ENCODE data around the gene SALL4. TPM values are rescaled to one million over a fixed set of nuclear protein-coding genes. Genes with fewer than 3 reads are reported as not detected.

Gene SALL4
- total RNA-seq, 2 donors from 2014 or later: not detected

DNA sequence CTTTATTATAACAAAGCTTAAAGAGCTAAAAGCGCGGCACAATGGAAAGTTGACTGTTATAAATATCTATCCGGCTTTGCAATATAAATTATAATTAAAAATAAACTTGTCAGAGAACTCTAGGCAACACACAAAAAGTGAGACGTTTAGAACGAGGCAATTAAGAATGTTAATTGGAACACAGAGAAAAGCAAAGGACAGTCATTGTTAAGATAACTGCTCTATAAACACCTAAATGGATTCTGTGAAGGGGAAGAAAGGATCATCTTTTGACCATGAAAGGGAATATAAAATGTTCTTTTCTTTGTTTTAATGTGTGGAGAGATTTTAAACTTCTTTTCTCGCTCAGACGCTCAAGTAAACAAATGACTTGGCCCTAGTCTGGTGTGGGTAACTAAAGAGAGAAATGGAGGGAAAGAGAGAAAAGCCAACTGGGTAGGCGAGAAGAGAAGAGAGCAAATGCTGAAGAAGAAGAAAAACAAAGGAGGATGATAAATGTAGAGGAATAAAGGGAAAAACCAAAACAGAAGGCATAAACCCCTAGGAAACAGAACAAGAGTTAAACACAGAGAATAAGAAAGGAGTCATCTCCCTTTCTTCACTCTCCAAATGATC is 9.3 kb upstream of the SALL4 start:
- Histone ChIP-seq H3K4me3 (no peak overlapping the region), H3K9me3 (no peaks in the 10 kb centered on the region), H3K27ac (no peak overlapping the region), H3K27me3 (replicated peaks; ENCODE audit: insufficient read depth) (no peaks in the 10 kb centered on the region), H3K4me1 (ENCODE audit: control insufficient read depth in 1 of 2, low read depth in 2 of 2) (no peaks in the 10 kb centered on the region), H3K36me3 (no peaks in the 10 kb centered on the region)
- no peak for DNase-seq (ENCODE audit: low spot score)
- no peak for ATAC-seq (ENCODE audit: insufficient number of reproducible peaks, low FRiP score, low read depth)
- TF ChIP-seq, protein P1, sequence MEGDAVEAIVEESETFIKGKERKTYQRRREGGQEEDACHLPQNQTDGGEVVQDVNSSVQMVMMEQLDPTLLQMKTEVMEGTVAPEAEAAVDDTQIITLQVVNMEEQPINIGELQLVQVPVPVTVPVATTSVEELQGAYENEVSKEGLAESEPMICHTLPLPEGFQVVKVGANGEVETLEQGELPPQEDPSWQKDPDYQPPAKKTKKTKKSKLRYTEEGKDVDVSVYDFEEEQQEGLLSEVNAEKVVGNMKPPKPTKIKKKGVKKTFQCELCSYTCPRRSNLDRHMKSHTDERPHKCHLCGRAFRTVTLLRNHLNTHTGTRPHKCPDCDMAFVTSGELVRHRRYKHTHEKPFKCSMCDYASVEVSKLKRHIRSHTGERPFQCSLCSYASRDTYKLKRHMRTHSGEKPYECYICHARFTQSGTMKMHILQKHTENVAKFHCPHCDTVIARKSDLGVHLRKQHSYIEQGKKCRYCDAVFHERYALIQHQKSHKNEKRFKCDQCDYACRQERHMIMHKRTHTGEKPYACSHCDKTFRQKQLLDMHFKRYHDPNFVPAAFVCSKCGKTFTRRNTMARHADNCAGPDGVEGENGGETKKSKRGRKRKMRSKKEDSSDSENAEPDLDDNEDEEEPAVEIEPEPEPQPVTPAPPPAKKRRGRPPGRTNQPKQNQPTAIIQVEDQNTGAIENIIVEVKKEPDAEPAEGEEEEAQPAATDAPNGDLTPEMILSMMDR (IDR thresholded peaks at IDR 0.05): no peak

DNA sequence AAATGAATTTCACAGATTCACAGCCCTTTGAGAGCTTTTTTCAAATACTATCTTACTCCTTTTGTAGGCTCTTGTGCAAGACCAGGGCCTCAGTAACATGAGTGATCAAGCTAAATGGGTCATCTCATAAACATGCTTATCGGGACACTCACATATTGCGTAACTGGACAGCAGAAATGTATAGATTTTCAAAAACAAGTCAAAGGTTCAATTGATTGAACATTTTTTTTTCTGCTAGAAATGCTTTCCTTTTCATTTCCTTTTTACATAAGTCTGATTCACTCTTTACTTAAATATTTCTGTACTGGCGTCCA is 8.7 kb upstream of the SALL4 start:
- DNase-seq (ENCODE audit: low spot score) (no peak), ATAC-seq (ENCODE audit: insufficient number of reproducible peaks, low FRiP score, low read depth) (no peak)
- H3K27me3 ChIP-seq (replicated peaks; ENCODE audit: insufficient read depth): no peaks in the 10 kb centered on the region
- H3K4me1 ChIP-seq (ENCODE audit: control insufficient read depth in 1 of 2, low read depth in 2 of 2): no peaks in the 10 kb centered on the region
- H3K4me3 ChIP-seq: no peak overlapping the region
- no peak overlapping the region for H3K27ac ChIP-seq
- no peaks in the 10 kb centered on the region for H3K36me3 ChIP-seq
- no peaks in the 10 kb centered on the region for H3K9me3 ChIP-seq
- TF ChIP-seq, protein P1 (IDR thresholded peaks at IDR 0.05): no peak

DNA sequence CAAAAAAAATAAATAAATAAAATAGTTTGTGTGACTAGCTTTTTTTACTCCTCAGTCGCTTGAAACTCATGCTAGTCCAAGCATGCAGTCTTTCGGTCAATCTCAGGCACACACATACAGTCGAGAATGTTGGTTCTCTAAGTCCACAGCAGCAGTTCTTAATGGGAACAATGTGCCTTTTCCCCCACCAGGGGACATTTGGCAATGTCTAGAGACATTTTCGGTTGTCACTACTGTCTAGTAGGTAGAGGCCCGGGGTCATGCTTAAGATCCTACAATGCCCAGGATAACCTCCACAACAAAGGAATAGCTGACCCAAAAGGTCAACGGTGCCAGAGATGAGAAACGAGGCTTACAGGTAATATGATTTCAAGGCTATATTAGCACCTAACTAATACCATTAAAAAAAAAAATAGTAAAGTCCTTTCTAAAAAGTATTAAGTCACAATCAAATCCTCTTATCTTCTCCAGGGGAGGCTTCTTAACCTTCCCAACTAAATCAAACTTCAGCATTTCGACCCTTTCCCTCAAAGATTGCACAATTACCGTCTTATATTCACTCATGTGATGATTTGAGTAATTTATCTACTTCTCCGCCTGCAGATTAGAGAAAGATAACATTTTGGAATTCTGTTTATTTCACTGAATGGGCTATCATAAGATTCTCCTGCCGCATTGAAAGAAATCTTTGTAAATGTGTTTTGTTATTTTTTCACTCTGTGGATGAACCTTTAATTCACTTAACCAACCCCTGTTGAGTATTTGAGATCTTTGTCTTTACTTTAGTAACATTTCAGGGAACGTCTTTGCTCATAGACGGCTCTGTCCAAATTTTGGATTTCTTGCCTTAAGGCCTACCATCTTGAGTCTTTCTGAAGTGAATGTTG is 8.1 kb upstream of the SALL4 start:
- no peak for DNase-seq (ENCODE audit: low spot score)

DNA sequence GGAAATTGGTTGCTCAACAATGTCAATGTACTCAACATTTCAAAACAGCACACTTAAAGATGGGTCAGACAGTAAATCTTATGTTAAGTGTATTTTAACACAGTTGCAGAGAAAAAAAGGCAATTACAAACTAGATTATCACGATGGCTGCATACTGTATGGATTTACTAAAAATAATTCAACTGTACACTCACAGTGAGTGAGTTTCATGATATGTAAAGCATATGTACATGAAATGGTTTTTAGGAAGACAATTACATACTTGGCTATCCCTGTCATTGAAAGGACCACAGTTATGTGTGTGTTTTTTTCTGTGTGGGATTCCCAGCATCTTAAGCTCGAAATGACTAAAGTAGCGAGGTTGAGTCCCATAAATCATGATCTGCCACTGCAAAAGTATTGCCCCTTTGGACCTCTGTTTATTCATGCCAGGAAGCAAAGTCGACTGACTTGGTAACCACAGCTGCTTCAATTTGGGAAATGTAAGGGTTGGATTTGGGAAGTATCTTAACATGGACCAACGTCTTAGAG is 5.5 kb upstream of the SALL4 start:
- Histone ChIP-seq H3K9me3 (no peaks in the 10 kb centered on the region), H3K4me1 (ENCODE audit: control insufficient read depth in 1 of 2, low read depth in 2 of 2) (no peaks in the 10 kb centered on the region), H3K4me3 (no peak overlapping the region), H3K27ac (no peak overlapping the region), H3K36me3 (no peaks in the 10 kb centered on the region), H3K27me3 (replicated peaks; ENCODE audit: insufficient read depth) (no peaks in the 10 kb centered on the region)
- TF ChIP-seq, protein P1 (IDR thresholded peaks at IDR 0.05): no peak
- no peak for DNase-seq (ENCODE audit: low spot score)
- no peak for ATAC-seq (ENCODE audit: insufficient number of reproducible peaks, low FRiP score, low read depth)

More for the DNA sequence above, 8.1 kb upstream of the SALL4 start:
- no peaks in the 10 kb centered on the region for H3K27me3 ChIP-seq (replicated peaks; ENCODE audit: insufficient read depth)
- H3K4me3 ChIP-seq: no peak overlapping the region
- ATAC-seq (ENCODE audit: insufficient number of reproducible peaks, low FRiP score, low read depth): no peak
- H3K9me3 ChIP-seq: no peaks in the 10 kb centered on the region
- H3K27ac ChIP-seq: no peak overlapping the region
- TF ChIP-seq, protein P1 (IDR thresholded peaks at IDR 0.05): no peak
- no peaks in the 10 kb centered on the region for H3K36me3 ChIP-seq
- no peaks in the 10 kb centered on the region for H3K4me1 ChIP-seq (ENCODE audit: control insufficient read depth in 1 of 2, low read depth in 2 of 2)

DNA sequence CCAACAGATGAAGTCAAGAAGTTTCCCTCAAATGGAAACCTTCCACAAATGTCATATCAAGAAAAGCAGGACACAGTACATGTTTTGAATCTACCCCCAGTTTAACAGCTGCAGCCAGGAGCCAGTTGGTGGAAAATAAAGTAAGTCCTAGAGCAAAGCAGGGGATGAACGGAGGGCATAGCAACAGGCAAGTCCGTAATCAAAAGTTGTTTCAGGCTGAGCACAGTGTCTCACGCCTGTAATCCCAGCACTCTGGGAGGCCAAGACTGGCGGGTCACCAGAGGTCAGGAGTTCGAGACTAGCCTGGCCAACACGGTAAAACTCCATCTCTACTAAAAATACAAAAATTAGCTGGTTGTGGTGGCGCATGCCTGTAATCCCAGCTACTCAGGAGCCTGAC is 2.4 kb upstream of the SALL4 start:
- Histone ChIP-seq H3K27ac (no peak overlapping the region), H3K4me3 (no peak overlapping the region), H3K27me3 (replicated peaks; ENCODE audit: insufficient read depth) (peaks cover 5% of the 10 kb centered on the region), H3K36me3 (no peaks in the 10 kb centered on the region), H3K9me3 (no peaks in the 10 kb centered on the region), H3K4me1 (ENCODE audit: control insufficient read depth in 1 of 2, low read depth in 2 of 2) (peaks cover 15 to 20% of the 10 kb centered on the region in 2 donors)
- no peak for DNase-seq (ENCODE audit: low spot score)
- TF ChIP-seq, protein P1 (IDR thresholded peaks at IDR 0.05): no peak
- no peak for ATAC-seq (ENCODE audit: insufficient number of reproducible peaks, low FRiP score, low read depth)
